Stimulated activated CD4-positive, alpha-beta T cell treated with anti-CD3 and anti-CD28 coated beads, TNF-alpha, amount 100 ng/mL, for 1 hour (primary cell): ENCODE measurements around the gene TAF11L3.
"Not testable (repeated sequence)": the region's sequence is repeated elsewhere in the genome, so short reads cannot be mapped to it uniquely, and the experiment has no call there.

Source experiments
- DNase-seq, 3 donors: peaks; one replicate each; pipeline ENCODE4 v3.0.0-alpha.2; 2020; ENCODE audit warnings: low read depth in 3 of 3, low spot score in 1 of 3

TAF11L3 gene

GRCh38 chr5:17518067-17518466 is at the start of gene TAF11L3:
TAF11L3 (plus strand) TSS chr5:17518367.
- DNase-seq, result not testable (repeated sequence)

GRCh38 chr5:17470064-17470463 is 48.1 kb upstream of the TAF11L3 start:
- no peak for DNase-seq

GRCh38 chr5:17475064-17475463 is 43.1 kb upstream of the TAF11L3 start:
- not testable (repeated sequence) for DNase-seq

- no peak for DNase-seq
These were observed 41.1 kb upstream of the TAF11L3 start for GRCh38 chr5:17477043-17477442.

- DNase-seq, result no peak
These were observed 40.4 kb upstream of the TAF11L3 start for GRCh38 chr5:17477573-17478265.

- DNase-seq, result no peak
These were observed 36.8 kb upstream of the TAF11L3 start for GRCh38 chr5:17481378-17481777.

GRCh38 chr5:17482790-17483189 is 35.4 kb upstream of the TAF11L3 start:
- DNase-seq, result no peak

GRCh38 chr5:17486464-17487173 is 31.5 kb upstream of the TAF11L3 start:
- DNase-seq, result not testable (repeated sequence)

- DNase-seq, result no peak
These were observed 31.0 kb upstream of the TAF11L3 start for GRCh38 chr5:17487174-17487512.

GRCh38 chr5:17491257-17491656 is 26.9 kb upstream of the TAF11L3 start:
- not testable (repeated sequence) for DNase-seq

GRCh38 chr5:17492770-17493169 is 25.4 kb upstream of the TAF11L3 start:
- no peak for DNase-seq

- no peak for DNase-seq
These were observed 20.7 kb upstream of the TAF11L3 start for GRCh38 chr5:17497446-17497845.

GRCh38 chr5:17497931-17498330 is 20.2 kb upstream of the TAF11L3 start, which contains the start of gene TAF11L2:
TAF11L2 (plus strand) TSS chr5:17498231.
- DNase-seq, result not testable (repeated sequence)

GRCh38 chr5:17511775-17512325 is 6.3 kb upstream of the TAF11L3 start:
- no peak for DNase-seq

- not testable (repeated sequence) for DNase-seq
These were observed 641 bp upstream of the TAF11L3 start for GRCh38 chr5:17517526-17517925.

- DNase-seq, result not testable (repeated sequence)
These were observed 1.3 kb downstream of the TAF11L3 start for GRCh38 chr5:17519508-17519907.

GRCh38 chr5:17521501-17521900 is 3.3 kb downstream of the TAF11L3 start, which contains the start of gene TAF11L4:
TAF11L4 (plus strand) TSS chr5:17521801.
- not testable (repeated sequence) for DNase-seq

- DNase-seq, result not testable (repeated sequence)
These were observed 6.8 kb downstream of the TAF11L3 start, which contains the start of gene TAF11L5 for GRCh38 chr5:17524935-17525334. TAF11L5 (plus strand) TSS chr5:17525235.

GRCh38 chr5:17526504-17526903 is 8.3 kb downstream of the TAF11L3 start:
- not testable (repeated sequence) for DNase-seq

GRCh38 chr5:17528369-17528768 is 10.2 kb downstream of the TAF11L3 start, which contains the start of gene TAF11L6:
TAF11L6 (plus strand) TSS chr5:17528669.
- not testable (repeated sequence) for DNase-seq
